ENCODE results near the gene NELFA.

NELFA gene

DNA sequence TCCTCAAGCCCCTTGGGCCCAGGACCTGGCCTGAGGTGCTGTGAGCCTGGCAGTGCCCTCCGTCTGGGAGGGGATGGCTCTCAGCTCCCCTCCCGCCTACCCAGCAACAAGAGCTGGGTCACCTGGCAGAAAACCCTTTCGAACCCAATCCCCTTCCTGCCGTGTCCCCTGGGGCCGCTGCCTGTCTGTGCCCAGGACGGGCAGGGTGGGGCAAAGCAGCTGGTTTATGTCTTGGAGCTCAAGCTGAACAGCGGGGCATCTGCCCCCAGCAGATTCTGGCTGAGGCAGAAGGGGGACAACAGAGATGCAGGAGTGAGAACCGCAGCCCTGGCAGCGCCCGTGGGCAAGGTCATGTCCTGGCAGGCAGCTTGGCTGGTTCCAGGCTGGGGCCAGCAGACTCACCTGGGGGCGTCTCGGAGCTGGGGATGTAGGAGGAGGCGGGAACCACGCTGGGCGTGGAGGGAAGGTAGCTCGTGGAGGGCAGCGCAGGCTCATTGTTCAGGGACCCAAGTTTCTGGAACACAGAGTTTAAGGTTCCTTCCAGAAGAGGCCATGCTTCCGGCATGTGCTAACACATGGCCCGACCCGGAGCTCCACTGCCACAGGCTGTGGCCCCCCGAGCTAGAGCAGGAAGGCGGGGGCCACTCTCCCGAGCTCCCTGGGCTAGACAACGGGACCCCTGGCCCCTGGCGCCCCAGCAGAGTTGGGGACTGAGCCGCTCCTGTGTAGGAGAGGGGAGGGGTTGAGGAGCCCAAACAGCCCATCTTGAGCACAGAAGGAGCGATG lies 24.2 kb downstream of the NELFA start:
- POLR2A ChIA-PET: interaction anchor here (1.0 kb wide), 1 partner anchor 18 kb away, joined by 3 read pairs; no protein-coding TSS in a partner anchor

DNA sequence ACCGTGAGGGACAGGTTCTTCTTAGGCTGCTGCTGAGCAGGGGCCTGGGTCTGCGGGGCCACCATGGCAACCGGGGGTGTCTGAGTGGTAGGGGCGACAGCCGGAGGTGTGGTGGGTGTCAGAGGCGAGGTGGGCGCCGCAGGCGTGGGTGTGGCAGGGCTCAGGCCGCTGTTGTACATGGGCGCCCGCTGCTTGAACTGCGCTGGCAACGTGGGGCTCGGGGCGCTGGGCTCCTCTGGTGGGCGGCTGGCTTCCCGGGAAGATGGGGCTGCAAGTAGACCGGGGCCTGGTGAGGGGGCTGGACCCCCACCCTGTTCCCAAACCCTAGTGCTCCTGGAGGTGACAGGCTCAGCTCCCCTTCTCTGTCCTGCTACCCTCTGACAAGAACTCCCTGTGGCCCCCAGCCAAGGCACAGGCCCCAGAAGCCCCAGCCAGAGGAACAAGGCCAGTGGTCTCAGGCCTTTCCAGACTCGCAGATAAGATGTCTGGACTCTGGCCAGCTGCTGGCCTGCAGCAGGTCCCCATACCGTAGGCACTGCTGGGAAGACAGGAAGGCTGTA lies 24.8 kb downstream of the NELFA start:
- ChIA-PET POLR2A (interaction anchor here (1.0 kb wide), 1 partner anchor 17 kb away, joined by 3 read pairs; no protein-coding TSS in a partner anchor), CTCF (interaction anchor here (0.6 kb wide), 1 partner anchor 49 kb away, joined by 3 read pairs; no protein-coding TSS in a partner anchor)
- Histone ChIP-seq H3K36me3 (ENCODE audit: control insufficient read depth in 2 of 2, insufficient read depth in 1 of 2, low read length in 2 of 2) (peaks cover 0 to 95% of the 10 kb centered on the region in 2 experiments; a peak in 1 of 3 replicates), H3K27ac (ENCODE audit: extremely low read depth, low read depth, low read length) (no peak overlapping the region), H3K4me1 (ENCODE audit: control insufficient read depth, insufficient read depth, low read length) (no peaks in the 10 kb centered on the region), H3K4me3 (ENCODE audit: low read depth, low read length) (no peak overlapping the region), H3K9me3 (ENCODE audit: control insufficient read depth, insufficient read depth, low read depth, low read length) (no peaks in the 10 kb centered on the region)
- TF ChIP-seq TRIM28 (IDR thresholded peaks at IDR 0.05; ENCODE audit: borderline replicate concordance, low read length) (no peak), ZFHX2 (tag by site-specific recombination; conservative IDR thresholded peaks at IDR 0.05) (peak; percentile 35; the same call in 1 of the 2 replicates)

More for the DNA sequence above, 24.2 kb downstream of the NELFA start:
- no peaks in the 10 kb centered on the region for H3K4me1 ChIP-seq (ENCODE audit: control insufficient read depth, insufficient read depth, low read length)
- no peaks in the 10 kb centered on the region for H3K9me3 ChIP-seq (ENCODE audit: control insufficient read depth, insufficient read depth, low read depth, low read length)
- peaks cover 0 to 93% of the 10 kb centered on the region in 2 experiments; a peak in 1 of 3 replicates for H3K36me3 ChIP-seq (ENCODE audit: control insufficient read depth in 2 of 2, insufficient read depth in 1 of 2, low read length in 2 of 2)
- no peak overlapping the region for H3K27ac ChIP-seq (ENCODE audit: extremely low read depth, low read depth, low read length)
- peak; percentile 36; the same call in 1 of the 2 replicates for TF ChIP-seq ZNF600 (tag by site-specific recombination; IDR thresholded peaks at IDR 0.05)
- TF ChIP-seq ZNF138 (tag by site-specific recombination; IDR thresholded peaks at IDR 0.05; ENCODE audit: borderline replicate concordance): no peak
- TF ChIP-seq ZIC2 (tag by site-specific recombination; IDR thresholded peaks at IDR 0.05): peak; percentile 48
- TF ChIP-seq, protein P1, sequence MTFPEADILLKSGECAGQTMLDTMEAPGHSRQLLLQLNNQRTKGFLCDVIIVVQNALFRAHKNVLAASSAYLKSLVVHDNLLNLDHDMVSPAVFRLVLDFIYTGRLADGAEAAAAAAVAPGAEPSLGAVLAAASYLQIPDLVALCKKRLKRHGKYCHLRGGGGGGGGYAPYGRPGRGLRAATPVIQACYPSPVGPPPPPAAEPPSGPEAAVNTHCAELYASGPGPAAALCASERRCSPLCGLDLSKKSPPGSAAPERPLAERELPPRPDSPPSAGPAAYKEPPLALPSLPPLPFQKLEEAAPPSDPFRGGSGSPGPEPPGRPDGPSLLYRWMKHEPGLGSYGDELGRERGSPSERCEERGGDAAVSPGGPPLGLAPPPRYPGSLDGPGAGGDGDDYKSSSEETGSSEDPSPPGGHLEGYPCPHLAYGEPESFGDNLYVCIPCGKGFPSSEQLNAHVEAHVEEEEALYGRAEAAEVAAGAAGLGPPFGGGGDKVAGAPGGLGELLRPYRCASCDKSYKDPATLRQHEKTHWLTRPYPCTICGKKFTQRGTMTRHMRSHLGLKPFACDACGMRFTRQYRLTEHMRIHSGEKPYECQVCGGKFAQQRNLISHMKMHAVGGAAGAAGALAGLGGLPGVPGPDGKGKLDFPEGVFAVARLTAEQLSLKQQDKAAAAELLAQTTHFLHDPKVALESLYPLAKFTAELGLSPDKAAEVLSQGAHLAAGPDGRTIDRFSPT (tag by site-specific recombination; IDR thresholded peaks at IDR 0.05): peak; percentile 90
- TF ChIP-seq GLIS1 (tag by site-specific recombination; IDR thresholded peaks at IDR 0.05): 0 out of 2 replicates have a peak, but pooled peaks have one; percentile 11
- CTCF ChIA-PET: interaction anchor here (0.6 kb wide), 1 partner anchor 49 kb away, joined by 3 read pairs; no protein-coding TSS in a partner anchor
- no peak overlapping the region for H3K4me3 ChIP-seq (ENCODE audit: low read depth, low read length)

DNA sequence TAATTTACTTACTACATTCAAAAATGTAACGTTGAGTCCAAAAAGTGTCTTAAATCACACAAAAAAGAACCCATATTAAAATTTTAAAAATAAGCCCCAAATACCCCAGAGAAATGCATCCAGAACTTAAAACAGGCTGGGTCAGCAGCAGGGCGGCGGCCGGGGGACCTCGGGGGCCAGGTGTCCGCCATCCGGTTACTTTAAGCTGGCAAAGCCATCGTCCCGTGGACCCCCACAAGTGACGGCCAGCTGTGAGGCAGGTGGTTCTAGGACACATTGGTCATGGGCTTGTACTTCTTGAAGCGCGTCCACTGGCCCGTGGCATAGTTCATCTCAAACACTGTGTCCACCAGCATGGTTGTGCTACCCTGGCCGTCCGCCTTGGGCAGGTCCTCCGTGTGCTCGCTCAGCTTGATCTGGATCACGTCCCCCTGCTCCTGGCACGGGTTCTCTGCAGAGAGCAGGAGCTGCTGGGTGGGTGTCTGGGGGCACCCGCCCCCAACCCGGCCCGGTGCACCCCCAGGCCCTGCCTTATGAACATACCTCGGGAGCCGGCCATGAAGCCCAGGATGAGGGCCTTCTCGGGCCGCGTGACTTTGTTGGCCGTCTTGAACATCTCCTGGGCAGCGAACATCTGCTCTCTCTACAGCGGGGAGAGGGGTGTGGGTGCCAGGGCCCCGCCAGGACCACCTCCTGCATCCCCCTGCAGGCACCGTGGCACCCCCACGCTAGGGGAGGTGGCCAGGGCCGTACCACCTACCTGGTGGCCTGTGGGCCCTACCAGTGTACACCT lies 25.5 kb downstream of the NELFA start:
- ChIA-PET POLR2A (interaction anchor here (1.0 kb wide), 1 partner anchor 16 kb away, joined by 3 read pairs; no protein-coding TSS in a partner anchor), CTCF (interaction anchor here (0.6 kb wide), 1 partner anchor 253 kb away, joined by 4 read pairs; no protein-coding TSS in a partner anchor)
- Histone ChIP-seq H3K27ac (ENCODE audit: extremely low read depth, low read depth, low read length) (no peak overlapping the region), H3K9me3 (ENCODE audit: control insufficient read depth, insufficient read depth, low read depth, low read length) (no peaks in the 10 kb centered on the region), H3K36me3 (ENCODE audit: control insufficient read depth in 2 of 2, insufficient read depth in 1 of 2, low read length in 2 of 2) (peaks cover 0 to 100% of the 10 kb centered on the region in 2 experiments; a peak in 1 of 3 replicates), H3K4me3 (ENCODE audit: low read depth, low read length) (no peak overlapping the region), H3K4me1 (ENCODE audit: control insufficient read depth, insufficient read depth, low read length) (no peaks in the 10 kb centered on the region)
- TF ChIP-seq ZSCAN16 (tag by site-specific recombination; IDR thresholded peaks at IDR 0.05) (no peak), ZFP37 (tag by site-specific recombination; IDR thresholded peaks at IDR 0.05) (no peak), HOXA7 (CRISPR knock-in tag; IDR thresholded peaks at IDR 0.05; ENCODE audit: borderline replicate concordance) (no peak), EGR2 (tag by site-specific recombination; IDR thresholded peaks at IDR 0.05; ENCODE audit: low read depth) (no peak), HOXC10 (CRISPR knock-in tag; IDR thresholded peaks at IDR 0.05) (no peak), ZBTB10 (tag by site-specific recombination; IDR thresholded peaks at IDR 0.05) (no peak), YY2 (tag by site-specific recombination; IDR thresholded peaks at IDR 0.05) (no peak), ZNF791 (tag by site-specific recombination; IDR thresholded peaks at IDR 0.05) (no peak), ZNF302 (tag by site-specific recombination; IDR thresholded peaks at IDR 0.05; ENCODE audit: low read depth) (no peak)

All from HEK293 (cell line).